Stimulated activated CD4-positive, alpha-beta T cell treated with anti-CD3 and anti-CD28 coated beads, Interleukin-2, amount 100 ng/mL, for 4 hours (primary cell): ENCODE data around the gene RNF8.

Experiments used
- DNase-seq: peaks from one replicate; pipeline ENCODE4 v3.0.0-alpha.2; 2020; ENCODE audit warnings: low read depth

Gene RNF8

DNA sequence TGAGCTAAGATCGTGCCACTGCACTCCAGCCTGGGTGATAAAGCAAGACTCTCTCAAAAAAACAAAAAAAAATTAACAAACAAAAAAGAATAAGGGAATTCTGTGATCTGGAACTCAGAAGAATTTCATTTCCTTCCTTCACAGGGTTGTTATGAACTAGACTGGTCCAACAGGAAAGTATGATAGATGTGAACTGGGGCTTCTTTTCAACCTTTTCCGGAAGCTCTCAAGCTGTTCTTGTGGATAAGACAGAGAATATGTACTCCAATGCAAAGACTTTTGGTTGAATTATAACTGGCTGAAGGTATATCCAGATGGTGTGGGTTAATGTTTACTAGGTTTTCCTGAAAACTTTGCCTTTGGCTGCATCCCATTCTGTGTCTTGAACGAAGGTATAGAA is 5.3 kb downstream of the RNF8 start:
- DNase-seq = no peak

DNA sequence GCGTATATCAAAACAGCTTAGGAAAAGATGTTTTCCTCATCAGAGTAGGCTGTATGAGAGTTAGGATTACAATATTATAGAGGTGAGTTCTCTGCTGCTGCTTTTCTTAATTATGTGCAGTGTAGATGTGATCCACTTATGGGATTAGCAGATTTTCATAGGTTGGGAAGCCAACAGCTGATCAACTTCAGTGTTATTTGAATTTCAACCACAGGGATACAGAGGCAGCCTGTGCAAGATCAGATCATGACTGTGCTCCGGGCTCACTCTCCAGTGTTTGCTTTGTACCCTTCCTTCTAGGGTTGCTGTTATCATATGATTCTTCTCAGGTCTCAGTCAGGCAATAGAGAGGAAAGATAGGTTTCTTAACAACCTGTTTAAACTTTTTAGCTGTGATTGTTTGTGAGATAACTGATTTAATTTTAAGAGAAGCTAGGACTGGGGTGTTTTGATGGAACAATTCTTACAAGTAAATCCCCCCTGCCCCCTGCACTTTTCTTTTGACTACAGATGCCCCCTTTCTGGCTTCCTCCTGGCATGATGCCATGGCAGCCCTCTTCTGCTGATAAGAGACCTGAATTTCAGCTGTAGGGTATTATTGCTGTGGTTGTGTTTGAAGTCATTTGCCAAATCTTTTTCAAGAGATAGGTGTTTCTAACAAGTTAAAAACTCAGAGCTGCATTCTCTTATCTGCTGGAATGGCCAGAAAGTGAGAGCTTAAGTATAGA is 8.5 kb downstream of the RNF8 start:
- DNase-seq = no peak

DNA sequence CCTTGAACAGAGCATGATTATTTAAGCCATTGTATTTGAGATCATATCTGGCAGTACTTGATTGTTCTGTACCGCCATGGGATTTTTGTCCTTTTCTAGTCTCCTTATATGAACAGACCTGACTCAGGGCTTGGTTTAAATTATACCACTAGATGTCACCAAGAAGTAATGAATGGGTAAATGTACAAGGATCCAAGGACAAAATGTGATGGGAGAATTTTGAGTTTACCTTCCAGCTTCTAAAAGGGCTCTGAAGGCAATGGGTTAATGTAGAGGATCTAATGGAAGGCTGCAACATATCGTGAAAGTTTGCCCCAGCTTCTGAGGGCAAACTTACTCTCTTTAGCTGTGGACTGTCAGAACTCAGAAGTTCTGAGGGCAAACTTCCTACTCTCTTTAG is 12.0 kb downstream of the RNF8 start:
- no peak for DNase-seq

DNA sequence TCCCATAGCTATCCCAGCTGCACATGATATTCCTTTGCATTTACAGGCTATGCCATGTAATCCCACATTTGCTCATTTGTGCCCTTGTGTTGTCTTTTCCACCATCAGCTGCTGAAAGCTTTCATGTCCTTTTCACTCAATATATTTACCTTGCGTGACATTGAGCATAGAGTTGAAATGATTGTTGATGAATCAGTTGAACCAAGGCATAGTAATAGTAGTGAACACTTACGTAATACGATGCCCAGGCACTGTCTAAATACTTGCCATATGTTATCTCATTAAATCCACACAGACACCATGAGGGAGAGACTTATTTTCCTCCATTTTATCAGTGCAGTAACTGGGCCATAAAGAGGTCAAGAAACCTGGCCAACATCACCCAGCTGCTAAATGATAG is 13.1 kb downstream of the RNF8 start:
- DNase-seq = no peak

DNA sequence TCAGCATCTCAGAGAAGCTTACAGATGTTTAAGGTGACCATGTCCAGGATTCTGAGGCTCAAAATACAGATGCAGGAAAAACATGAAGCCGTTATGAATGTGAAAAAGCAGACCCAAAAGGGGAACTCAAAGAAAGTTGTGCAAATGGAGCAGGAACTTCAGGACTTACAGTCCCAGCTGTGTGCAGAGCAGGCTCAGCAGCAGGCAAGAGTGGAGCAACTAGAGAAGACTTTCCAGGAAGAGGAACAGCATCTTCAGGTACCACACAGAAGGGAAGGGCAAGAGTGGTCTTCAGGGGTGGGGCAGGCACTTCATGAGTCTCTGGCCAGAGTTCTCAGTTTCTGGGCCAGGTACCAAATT is 15.2 kb downstream of the RNF8 start:
- DNase-seq = no peak

DNA sequence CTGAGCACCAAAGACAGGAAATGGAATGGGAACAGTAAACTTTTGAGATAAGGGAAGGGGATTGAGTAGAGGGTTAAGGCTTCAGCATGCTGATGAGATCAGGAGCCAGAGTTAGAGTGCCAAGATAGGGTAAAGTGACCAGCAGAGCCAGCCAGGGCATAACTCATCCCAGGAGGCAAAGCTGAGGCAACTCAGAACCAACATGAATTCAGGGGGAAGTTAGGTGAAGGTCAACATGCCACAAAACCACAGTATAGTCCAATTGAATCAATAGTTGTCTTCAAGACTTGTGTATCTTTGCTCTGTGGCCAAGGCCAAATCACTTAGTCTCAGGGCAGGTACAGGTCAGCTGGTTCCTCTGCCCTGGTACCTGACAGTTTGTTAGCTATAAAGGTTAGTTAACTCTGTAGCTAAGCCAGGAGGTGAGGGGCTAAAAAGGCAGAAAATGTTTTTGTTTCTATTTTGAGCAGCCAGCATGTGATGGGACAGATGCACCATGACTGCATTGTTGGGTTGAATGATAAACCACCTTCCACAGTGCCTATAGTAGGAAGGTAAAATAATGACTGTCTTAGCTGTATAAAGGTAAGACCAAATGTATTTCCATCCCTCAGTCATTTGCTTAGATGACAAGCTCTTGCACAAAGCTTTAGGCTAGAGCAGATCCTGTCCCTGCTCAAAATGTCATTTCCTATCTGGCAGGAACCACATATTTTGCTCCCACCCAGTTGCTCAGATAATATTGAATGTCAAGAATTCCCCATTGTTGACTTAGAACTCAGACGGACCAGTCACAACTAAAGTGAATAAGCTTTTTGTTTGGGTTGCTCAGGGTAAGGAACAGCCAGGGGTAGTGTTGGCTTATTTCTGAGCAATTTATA is 15.8 kb downstream of the RNF8 start:
- no peak for DNase-seq

DNA sequence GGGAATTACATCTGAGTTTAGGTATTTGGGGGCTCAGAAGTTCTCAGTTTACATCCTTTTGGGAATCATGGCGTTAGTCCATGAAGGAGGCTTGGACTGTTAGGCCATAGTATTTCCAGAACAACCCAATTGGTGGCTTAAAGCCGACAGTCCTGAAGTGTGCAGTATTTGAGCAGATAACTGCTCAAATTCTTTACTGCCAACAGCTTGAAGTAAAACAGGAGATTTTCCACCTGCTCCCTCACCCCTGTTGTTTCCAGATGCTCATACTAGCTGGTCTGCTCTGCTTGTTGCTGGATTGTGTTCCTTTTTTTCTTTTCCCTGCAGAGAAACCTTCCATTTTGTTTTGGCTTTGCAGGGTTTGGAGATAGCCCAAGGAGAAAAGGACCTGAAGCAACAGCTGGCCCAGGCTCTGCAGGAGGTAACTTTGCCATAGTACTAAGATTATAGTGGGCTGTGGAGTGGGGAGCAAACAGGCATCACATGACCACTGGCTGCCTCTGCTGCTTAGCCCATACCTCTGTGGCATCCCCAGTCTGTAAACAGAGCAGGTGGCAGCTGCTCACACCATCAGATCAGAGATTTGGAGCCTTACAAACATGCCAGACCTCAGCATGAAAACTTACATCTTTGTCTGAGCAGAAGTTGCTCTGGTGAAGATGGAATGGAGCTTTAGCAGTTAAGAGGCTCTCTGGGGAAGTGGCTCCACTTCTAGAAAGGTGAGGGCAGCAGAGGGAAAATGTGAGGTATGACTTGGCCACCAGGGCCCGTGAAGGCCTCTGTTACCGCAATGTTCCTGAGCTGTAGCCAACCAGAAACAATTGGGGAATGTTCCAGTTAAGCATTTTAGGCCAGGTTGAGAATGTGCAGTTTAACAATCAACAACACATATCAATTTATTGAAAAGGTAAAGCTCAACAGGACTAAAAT is 17.6 kb downstream of the RNF8 start:
- DNase-seq = no peak

DNA sequence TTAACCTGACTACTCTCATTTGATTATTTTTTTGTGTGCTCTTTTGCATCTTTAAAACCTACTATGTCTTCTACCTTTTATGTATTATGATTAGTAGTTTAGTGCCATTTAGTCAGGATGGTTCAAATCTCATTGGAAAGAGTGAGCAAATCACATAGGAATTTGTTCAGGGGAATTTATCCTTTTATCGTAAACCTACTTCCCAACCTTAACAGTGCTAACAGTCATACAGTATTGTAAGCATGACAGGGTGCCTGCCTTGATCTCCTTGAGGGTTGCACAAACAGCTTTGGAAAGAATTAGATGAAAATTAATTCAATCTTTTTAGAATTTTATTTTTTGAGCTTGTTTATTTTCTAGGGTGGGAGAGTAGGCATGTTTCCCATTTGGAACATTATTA is 18.3 kb downstream of the RNF8 start:
- no peak for DNase-seq

DNA sequence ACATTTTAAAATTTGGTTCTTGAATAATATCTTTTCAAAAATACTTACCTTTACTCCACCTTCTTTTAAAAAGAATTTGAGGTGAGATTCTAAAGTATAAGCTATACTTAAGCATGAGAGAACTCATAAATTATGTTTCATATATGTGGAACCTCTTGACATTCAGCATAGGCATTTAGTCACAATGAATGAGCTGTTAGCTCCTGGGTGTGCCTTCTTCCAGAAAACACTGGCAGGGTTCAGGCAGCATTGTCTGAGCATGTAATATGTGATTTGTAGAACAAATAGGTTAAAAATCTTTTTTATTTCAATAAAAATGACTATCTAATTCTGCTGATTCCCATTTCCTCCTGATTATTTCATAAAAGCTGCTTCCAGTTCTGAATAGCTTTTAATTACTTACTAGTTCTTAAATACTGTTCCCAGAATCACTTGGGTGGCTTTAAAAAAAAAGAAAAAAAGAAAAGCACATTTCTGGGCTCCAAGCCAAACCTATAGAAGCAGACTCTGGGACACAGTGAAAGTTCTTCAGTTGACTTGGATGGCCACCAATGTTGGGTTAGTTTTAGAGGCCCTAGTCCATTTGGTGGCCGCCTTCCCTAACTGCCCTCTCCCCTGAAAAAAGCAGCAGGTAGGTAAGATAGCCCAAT is 20.2 kb downstream of the RNF8 start:
- no peak for DNase-seq

DNA sequence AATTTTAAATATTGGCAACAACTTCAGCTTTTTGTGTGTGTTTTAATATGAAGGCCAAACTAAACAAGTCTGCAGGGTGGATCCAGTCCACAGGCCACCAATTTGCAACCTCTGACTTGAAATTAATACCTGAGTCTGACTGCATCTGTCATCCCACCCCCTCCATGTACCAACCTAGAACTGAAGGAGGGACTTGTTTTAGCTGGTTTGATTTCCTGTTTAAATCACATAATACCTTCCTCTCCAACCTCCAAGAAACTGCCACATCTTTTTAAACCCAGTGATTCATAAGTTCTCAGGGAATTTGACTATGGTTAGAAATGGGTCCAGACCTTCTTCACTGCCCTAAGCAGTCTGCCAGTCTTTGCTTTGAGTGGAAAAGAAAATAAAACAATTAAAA is 21.6 kb downstream of the RNF8 start:
- DNase-seq = no peak

DNA sequence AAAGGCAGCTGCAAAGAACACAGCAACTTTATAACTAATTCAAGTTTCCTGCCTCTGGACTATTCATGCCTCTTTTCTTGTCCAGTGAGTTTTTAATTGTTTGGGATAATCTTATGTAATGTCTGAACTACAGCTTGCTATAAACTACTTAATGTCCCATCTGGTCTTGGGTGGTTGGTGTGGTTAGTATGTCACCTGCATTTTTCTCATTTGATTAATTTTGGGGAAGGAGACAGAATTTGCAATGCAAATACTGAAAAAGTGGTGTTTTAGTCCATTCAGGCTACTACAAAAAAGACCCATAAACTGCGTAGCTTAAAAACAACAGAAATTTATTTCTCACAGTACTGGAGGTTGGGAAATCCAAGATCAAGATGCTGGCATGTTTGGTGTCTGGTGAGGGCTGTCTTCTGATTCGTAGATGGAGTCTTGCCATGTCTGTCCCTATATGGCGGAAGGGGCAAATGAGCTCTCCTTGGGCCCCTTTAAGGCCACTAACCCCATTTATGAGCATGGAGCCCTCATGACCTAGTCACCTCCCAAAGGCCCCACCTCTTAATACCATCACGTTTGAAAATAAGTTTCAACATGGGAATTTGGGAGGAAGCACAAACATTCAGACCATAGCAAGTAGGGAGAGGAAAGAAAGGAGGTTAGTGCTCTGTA is 22.4 kb downstream of the RNF8 start:
- no peak for DNase-seq

DNA sequence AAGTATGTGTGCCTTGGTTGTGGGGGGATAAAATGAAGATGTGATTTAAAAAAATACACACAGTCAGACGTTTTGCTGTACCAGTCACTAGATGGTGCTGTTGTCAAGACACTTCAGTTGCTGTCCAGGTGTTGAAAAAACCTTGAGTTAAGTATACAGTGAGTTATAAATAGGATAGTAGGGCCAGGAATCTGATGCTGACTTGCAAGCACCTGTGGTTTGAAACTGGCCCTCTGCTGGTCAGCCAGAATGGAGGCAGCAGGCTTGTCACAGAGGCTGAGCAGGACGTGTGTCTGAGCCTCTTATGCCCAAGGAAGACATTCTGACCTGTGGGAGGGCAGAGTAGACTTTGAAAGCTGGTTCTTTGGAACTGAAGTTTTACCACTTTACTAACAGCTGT is 27.8 kb downstream of the RNF8 start:
- no peak for DNase-seq

DNA sequence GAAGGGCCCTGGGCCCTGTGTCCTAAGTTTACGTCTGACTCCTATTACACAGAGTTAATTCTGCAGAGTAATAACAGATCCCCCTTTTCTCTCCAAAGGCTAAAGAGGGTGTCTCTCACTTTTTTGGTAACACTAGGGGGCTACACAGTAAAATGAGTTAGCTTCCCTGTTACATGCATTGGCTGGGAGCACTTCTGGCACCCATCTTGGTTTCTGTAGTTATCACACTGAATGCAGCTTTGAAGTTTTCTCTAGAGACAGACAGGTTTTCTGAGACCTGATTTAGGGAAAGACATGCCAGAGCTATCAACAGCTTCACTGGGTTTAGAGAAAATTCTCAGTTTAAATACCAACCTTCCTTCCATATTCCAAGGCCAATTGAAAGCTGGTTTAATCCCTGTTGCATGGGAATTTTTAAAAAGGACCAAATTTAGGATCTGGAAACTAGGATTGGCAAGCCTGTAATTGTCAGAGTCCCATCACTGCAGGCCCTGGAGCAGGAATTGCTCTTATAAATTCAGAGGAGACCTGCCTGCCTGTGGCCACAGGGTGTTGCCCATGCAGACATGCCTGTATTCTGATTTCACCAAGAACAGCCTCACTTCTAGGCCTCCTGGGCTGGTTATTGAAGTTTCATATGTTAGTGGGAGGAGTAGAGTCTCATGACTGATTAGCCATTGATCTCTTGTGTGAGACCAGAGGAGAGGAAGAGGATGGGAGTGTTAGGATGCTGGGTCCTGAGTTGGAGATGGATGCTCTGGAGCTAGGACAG is 29.4 kb downstream of the RNF8 start:
- DNase-seq = no peak

DNA sequence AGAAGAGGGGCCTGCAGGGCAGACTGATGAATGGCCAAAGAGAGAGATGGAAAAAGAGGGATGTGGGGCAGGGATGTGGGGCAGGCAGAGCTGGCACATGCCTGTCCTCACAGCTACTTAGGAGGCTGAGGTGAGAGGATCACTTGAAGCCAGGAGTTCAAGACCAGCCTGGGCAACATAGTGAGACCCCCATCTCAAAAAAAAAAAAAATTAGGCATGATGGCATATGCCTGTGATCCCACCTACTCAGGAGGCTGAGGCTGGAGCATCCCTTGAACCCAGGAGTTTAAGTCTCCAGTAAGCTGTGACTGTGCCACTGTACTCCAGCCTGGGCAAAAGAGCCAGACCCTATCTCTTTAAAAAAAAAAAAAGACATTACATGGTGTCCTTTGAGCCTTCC is 34.8 kb downstream of the RNF8 start:
- DNase-seq = no peak

DNA sequence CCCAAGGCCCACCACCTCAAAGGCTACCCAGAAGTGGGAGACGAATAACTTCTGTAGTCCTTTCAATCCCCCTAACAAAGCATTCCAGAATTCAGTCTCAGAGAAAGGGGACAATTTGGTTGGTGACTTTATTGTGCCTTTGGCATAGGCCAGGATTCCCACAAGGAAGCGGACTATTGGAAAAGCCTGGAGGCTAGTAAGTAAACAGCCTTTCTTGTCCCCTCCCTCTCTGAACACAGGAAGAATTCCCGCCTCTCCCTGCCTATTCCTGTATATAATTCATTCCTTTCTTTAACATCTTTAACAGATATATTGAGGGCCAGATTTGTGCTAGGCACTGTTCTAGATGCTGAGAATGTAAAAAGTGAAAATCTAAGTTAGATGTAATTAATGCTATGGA is 36.1 kb downstream of the RNF8 start:
- no peak for DNase-seq

DNA sequence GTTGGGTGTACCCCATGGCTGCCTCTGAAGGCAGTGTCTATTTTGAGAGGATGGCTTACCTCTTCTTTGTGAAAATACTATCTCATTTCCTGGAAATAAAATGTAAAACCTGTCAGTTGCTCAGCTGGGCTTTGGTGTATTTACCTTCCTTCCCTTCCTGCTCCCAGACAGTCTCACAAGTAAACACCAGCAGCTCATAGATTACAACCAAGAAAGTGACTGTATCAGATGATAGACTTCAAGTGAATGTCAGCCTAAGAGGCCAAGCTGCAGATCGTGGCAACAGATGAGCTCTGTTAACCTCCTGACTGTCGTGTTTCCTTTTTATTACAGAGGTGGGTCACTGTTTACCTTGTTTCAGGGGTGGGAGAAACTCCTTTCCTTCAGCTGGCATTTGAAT is 37.3 kb downstream of the RNF8 start:
- no peak for DNase-seq

DNA sequence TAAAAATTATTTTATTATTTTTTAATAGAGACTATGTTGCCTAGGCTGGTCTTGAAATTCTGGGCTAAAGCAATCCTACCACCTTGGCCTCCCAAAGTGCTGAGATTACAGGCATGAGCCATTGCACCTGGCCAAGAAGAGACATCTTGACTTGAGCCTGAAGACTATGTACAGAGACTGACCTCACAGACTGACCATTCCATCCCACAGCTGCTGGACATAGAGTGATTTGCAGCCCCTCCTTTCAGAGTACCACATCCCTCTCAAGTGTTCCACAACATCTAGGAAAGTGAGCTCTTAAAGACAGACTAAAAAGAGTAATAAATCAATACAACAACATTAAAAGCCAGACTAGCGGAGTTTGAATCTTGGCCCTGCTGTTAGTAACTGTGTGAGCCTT is 39.0 kb downstream of the RNF8 start:
- no peak for DNase-seq

DNA sequence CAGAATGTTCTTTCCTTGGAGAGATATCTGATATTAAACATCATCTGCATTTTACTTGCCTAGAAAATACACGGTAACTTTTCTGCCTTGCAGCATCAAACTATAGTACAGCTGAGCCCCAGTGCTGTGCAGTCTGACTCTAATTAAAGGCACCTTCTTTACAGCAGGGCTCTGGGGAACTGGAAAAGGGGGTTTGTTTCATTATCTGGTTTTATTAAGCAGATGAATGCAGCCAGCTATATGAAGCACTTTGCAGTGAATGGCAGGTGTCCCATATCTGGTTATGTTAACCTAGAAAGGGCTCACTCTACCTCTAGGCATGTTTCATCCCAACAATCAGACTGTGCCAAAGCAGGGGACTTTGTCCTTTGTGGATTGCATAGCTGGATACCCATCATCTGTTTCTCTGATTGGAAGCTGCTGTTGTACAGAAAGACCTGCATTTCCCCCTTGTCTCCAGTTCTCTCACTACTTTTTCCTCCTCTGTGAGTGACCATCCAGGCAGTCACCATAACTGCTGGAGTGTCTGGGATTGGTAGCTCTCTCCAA is 39.7 kb downstream of the RNF8 start:
- no peak for DNase-seq

DNA sequence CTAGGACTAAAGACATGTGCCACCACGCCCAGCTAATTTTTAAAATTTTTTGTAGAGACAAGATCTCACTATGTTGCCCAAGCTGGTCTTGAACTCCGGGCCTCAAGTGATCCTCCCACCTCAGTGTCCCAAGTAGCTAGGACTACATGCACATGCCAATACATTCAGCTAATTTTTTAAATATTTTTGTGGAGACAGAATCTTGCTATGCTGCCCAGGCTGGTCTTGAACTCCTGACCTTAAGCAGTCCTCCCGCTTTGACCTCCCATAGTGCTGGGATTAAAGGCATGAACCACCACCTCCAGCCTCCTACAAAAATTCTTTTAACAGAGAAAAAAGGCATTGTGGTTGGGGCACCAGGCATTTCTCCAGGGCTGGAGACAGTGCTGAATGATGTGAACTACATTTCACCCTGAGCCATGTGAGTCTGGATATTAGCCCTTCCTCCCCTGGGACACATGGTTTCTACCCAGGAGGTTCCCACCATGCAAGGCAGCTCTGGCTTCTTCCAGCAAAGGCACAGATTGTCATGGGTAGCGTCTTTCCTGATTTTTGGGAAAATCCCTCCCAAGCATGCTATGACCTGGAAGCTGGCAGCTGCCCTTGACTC is 42.9 kb downstream of the RNF8 start:
- DNase-seq = no peak

DNA sequence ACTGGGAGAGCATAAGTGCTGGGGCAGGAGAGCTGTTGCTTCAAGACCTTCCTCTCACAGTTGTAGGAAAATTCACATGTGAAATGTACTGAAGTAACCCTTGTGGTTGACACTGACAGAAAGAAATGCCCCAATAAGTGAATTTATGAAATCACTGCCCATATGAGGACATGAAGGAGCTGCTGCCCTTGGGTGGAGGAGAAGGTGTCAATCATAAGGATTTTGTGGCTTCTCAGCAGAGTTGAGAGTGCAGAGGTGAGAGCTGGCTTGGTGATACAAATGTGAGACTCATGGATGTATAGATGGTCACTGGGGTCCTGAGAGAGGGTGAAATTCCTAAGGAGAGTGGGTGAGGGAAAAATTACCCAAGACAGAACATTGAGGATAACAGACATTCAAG is 45.3 kb downstream of the RNF8 start:
- no peak for DNase-seq
